BJ (cell line): ENCODE measurements around the gene HDAC9. TPM values are rescaled to one million over a fixed set of nuclear protein-coding genes. Genes with fewer than 3 reads are reported as not detected.

Experiments
- CTCF ChIA-PET: fragments of 350-600 bp; formaldehyde crosslinking; extraction: SDS; loops from one replicate; lab custom pipeline; 2021; ENCODE audit warnings: antibody characterized with exemption, inconsistent platforms; lab: Yijun Ruan, JAX
- POLR2A ChIA-PET: fragments of 300-600 bp; sonication (Branson Sonifier 250); formaldehyde crosslinking; extraction: SDS; loops from one replicate; lab custom pipeline; 2021; ENCODE audit warnings: antibody characterized with exemption; lab: Charles Lee
- DNase-seq: peaks from one replicate; pipeline ENCODE4 v3.0.0-alpha.2; 2011; ENCODE audit warnings: low read depth
- H3K27me3 ChIP-seq: 2 replicates; pipeline ENCODE4 v1.6.0; 2011; ENCODE audit warnings: low read length; ENCODE audit not compliant: control insufficient read depth, insufficient read depth
- H3K36me3 ChIP-seq: 2 replicates; pipeline ENCODE4 v1.5.1; 2011; ENCODE audit warnings: low read length; ENCODE audit not compliant: control insufficient read depth, insufficient read depth
- H3K4me3 ChIP-seq: 2 replicates; pipeline ENCODE4 v1.5.1; 2011; ENCODE audit warnings: low read depth, mild to moderate bottlenecking, control low read depth, low read length
- CTCF ChIP-seq: IDR thresholded peaks from 2 replicates; pipeline ENCODE4 v1.5.1; 2011; ENCODE audit warnings: low read depth, mild to moderate bottlenecking, control low read depth, inconsistent platforms, low read length, moderate library complexity; ENCODE audit not compliant: insufficient read depth
- polyA plus RNA-seq: library from polyadenylated mRNA; depleted of rRNA; stranded (reverse); fragments of >200 nt; gene quantifications from 2 replicates; pipeline ENCODE4 v1.2.3, GENCODE V29; 2011

HDAC9 gene
- polyA plus RNA-seq, 1 experiment = 14.7 TPM

GRCh38 chr7:18693816-18694215 lies 198.3 kb downstream of the HDAC9 start:
- no peaks in the 10 kb centered on the region for H3K36me3 ChIP-seq
- TF ChIP-seq CTCF = no peak
- no peaks in the 10 kb centered on the region for H3K27me3 ChIP-seq
- ChIA-PET POLR2A (no interaction called here), CTCF (interaction anchor here (0.6 to 2.4 kb wide), 14 partner anchors 8 to 982 kb away, joined by 3 to 9 read pairs (median 4); no protein-coding TSS in a partner anchor)
- DNase-seq = no peak
- H3K4me3 ChIP-seq = no peak overlapping the region

- DNase-seq = no peak
- ChIA-PET CTCF (interaction anchor here (0.6 to 2.4 kb wide), 8 partner anchors 8 to 797 kb away, joined by 3 to 9 read pairs (median 4); no protein-coding TSS in a partner anchor), POLR2A (no interaction called here)
- Histone ChIP-seq H3K27me3 (no peaks in the 10 kb centered on the region), H3K36me3 (no peaks in the 10 kb centered on the region), H3K4me3 (no peak overlapping the region)
- no peak for TF ChIP-seq CTCF
Observed at GRCh38 chr7:18694484-18694883, 198.9 kb downstream of the HDAC9 start.

- Histone ChIP-seq H3K27me3 (no peaks in the 10 kb centered on the region), H3K4me3 (no peak overlapping the region), H3K36me3 (no peaks in the 10 kb centered on the region)
- ChIA-PET POLR2A (no interaction called here), CTCF (interaction anchor here (0.6 kb wide), 1 partner anchor 426 kb away, joined by 4 read pairs; no protein-coding TSS in a partner anchor)
- DNase-seq = no peak
- TF ChIP-seq CTCF = no peak
Observed at GRCh38 chr7:18694911-18695310, 199.4 kb downstream of the HDAC9 start.

- ChIA-PET CTCF (interaction anchor here (1.1 to 1.4 kb wide), 2 partner anchors 9 to 216 kb away, joined by 3 to 4 read pairs; no protein-coding TSS in a partner anchor), POLR2A (no interaction called here)
- DNase-seq = no peak
- no peaks in the 10 kb centered on the region for H3K27me3 ChIP-seq
- no peak for TF ChIP-seq CTCF
- no peaks in the 10 kb centered on the region for H3K36me3 ChIP-seq
- no peak overlapping the region for H3K4me3 ChIP-seq
Observed at GRCh38 chr7:18698258-18698734, 202.7 kb downstream of the HDAC9 start.

GRCh38 chr7:18700147-18700546 lies 204.6 kb downstream of the HDAC9 start:
- H3K4me3 ChIP-seq = no peak overlapping the region
- no peaks in the 10 kb centered on the region for H3K27me3 ChIP-seq
- TF ChIP-seq CTCF = no peak
- POLR2A ChIA-PET = no interaction called here
- DNase-seq = no peak
- CTCF ChIA-PET = interaction anchor here (0.7 kb wide), 1 partner anchor 8 kb away, joined by 4 read pairs; no protein-coding TSS in a partner anchor
- no peaks in the 10 kb centered on the region for H3K36me3 ChIP-seq
